GM12878 (cell line): ENCODE results near the gene USP2. TPM values are rescaled to one million over a fixed set of nuclear protein-coding genes. Genes with fewer than 3 reads are reported as not detected.

ENCODE experiments used
- ATF3 ChIP-seq: IDR thresholded peaks from 2 replicates; pipeline ENCODE4 v1.6.1; 2011; ENCODE audit warnings: low read depth, mild to moderate bottlenecking, low read length, moderate library complexity, borderline replicate concordance; ENCODE audit errors: extremely low read depth
- ATF7 ChIP-seq: fragments of 450-650 bp; IDR thresholded peaks from 2 replicates; pipeline ENCODE4 v1.6.1; 2016; ENCODE audit warnings: low read depth, mild to moderate bottlenecking
- BCLAF1 ChIP-seq: fragments of 450-650 bp; IDR thresholded peaks from 2 replicates; pipeline ENCODE4 v1.6.1; 2017; ENCODE audit warnings: antibody characterized with exemption, mild to moderate bottlenecking, moderate library complexity
- BRCA1 ChIP-seq: IDR thresholded peaks from 2 replicates; pipeline ENCODE4 v1.6.1; 2011; ENCODE audit warnings: low read depth, low read length, improper control_type of control experiment
- CEBPZ ChIP-seq: fragments of 150-350 bp; IDR thresholded peaks from 2 replicates; pipeline ENCODE4 v1.6.1; 2016; ENCODE audit warnings: low read depth, low read length
- CREB1 ChIP-seq: IDR thresholded peaks from 2 replicates; pipeline ENCODE4 v1.6.1; 2012; ENCODE audit warnings: low read depth, mild to moderate bottlenecking, inconsistent platforms
- DPF2 ChIP-seq: fragments of 450-650 bp; IDR thresholded peaks from 2 replicates; pipeline ENCODE4 v1.6.1; 2017; ENCODE audit warnings: mild to moderate bottlenecking
- E4F1 ChIP-seq: fragments of 450-650 bp; IDR thresholded peaks from 2 replicates; pipeline ENCODE4 v1.6.1; 2018; ENCODE audit warnings: borderline replicate concordance, mild to moderate bottlenecking; ENCODE audit not compliant: partially characterized antibody
- HSF1 ChIP-seq: fragments of 150-350 bp; IDR thresholded peaks from 2 replicates; pipeline ENCODE4 v1.6.1; 2014; ENCODE audit warnings: mild to moderate bottlenecking, low read depth, low read length
- IKZF1 ChIP-seq: fragments of 450-650 bp; conservative IDR thresholded peaks from 2 replicates; pipeline ENCODE4 v1.6.1; 2017; ENCODE audit warnings: antibody characterized with exemption, mild to moderate bottlenecking
- IKZF2 ChIP-seq, 2 experiments: fragments of 450-650 bp; IDR thresholded peaks; 2 replicates each; pipeline ENCODE4 v1.6.1; 2017; ENCODE audit warnings: mild to moderate bottlenecking in 2 of 2, moderate library complexity in 2 of 2
- KAT2A ChIP-seq: conservative IDR thresholded peaks from 2 replicates; pipeline ENCODE4 v1.6.1; 2011; ENCODE audit warnings: low read depth, low read length; ENCODE audit not compliant: control insufficient read depth
- NRF1 ChIP-seq: conservative IDR thresholded peaks from 2 replicates; pipeline ENCODE4 v1.6.1; 2011; ENCODE audit warnings: mild to moderate bottlenecking, low read depth, low read length, improper control_type of control experiment
- SMAD1 ChIP-seq: fragments of 450-650 bp; IDR thresholded peaks from 2 replicates; pipeline ENCODE4 v1.6.1; 2018; ENCODE audit warnings: mild to moderate bottlenecking, low read depth; ENCODE audit not compliant: partially characterized antibody
- TAF1 ChIP-seq: IDR thresholded peaks from 2 replicates; pipeline ENCODE4 v1.6.1; 2011; ENCODE audit warnings: mild to moderate bottlenecking, low read depth, low read length, borderline replicate concordance
- TCF3 ChIP-seq: IDR thresholded peaks from 2 replicates; pipeline ENCODE4 v1.6.1; 2012; ENCODE audit warnings: low read depth, mild to moderate bottlenecking, low read length, borderline replicate concordance; ENCODE audit not compliant: insufficient read depth
- polyA plus RNA-seq, 11 experiments: library from polyadenylated mRNA; depleted of rRNA in 4 of 11; unstranded in 6 of 11; stranded (reverse) in 5 of 11; fragments of >200 nt; fragmentation: Nextera tagmentation in 4 of 11; fragmentation: Illumina TruSeq in 1 of 11; extraction: Ambion mirVana in 4 of 11; extraction: Trizol in 1 of 11; gene quantifications; 1 replicate in 1 of 11; 2 replicates in 10 of 11; pipeline versions ENCODE4 v1.2.1 to v1.2.3, GENCODE V29; 2011 to 2016; ENCODE audit warnings: inconsistent platforms in 2 of 11, missing spikeins in 2 of 11, low read depth in 1 of 11
- total RNA-seq, 4 experiments: library from RNA; depleted of rRNA in 3 of 4; stranded (reverse); fragments of >200 nt in 3 of 4; fragmentation: Illumina TruSeq in 1 of 4; extraction: Trizol in 1 of 4; gene quantifications; 2 replicates each; pipeline versions ENCODE4 v1.2.1 to v1.2.3, GENCODE V29; 2013 to 2021

USP2 gene
- total and polyA plus RNA-seq, 10 of the 15 experiments (the other 5 are each of a cell fraction or from before 2014, with no cell fraction given), result 0.03 to 0.13 (median 0.06) TPM; not detected in 4

- TF ChIP-seq NRF1 (no peak), HSF1 (no peak), IKZF2 (IDR thresholded peaks at IDR 0.05) (0 out of 4 replicates have a peak, but pooled peaks of 1 of the 2 experiments have one; percentile 28), E4F1 (no peak), CEBPZ (no peak), BCLAF1 (no peak), BRCA1 (no peak), SMAD1 (no peak), ATF3 (no peak), KAT2A (no peak), ATF7 (no peak), IKZF1 (peak; percentile 44; the same call in 1 of the 2 replicates), CREB1 (no peak), TAF1 (no peak), TCF3 (no peak), DPF2 (no peak)
Observed at GRCh38 chr11:119356349-119357031, 25.0 kb downstream of the USP2 start (continued).
